Stimulated activated CD8-positive, alpha-beta memory T cell treated with anti-CD3 and anti-CD28 coated beads, Interleukin-15, amount 100 ng/mL, for 4 hours (primary cell): Measurements from ENCODE around the gene VCAN.

Source experiments
- DNase-seq, 2 donors: peaks; one replicate each; pipeline ENCODE4 v3.0.0-alpha.2; 2020; ENCODE audit warnings: low read depth in 2 of 2

Gene VCAN

DNA sequence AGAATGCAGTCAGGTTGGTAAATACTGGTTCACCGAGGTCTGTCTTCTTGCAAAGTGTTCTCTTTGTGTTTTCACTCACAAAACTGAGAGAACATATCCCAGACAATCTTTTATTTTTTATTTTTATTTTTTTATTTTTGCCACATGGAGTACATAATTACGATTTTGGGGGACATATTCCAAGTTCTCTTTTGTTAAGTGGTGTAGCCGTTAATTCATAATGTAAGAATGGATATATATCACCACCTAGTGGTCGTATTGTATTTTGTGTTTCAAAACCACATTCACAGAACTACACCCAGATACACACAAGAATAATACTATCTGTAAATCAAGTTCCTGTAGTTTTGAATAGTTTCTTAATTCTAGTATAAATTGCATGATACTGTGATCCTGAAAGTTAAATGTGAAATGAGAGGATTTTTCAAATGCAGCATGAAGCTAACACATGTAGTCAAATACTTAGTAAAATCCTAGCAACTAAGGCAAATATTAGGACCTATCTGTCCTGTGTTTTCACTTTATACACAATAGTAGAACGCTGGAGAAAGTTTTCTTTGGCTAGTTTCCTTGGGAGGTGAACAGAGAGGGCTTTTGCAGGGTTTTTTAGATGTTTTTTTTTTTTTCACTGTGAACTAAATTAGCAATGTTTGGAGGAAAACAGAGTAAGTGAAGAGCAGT lies 92.7 kb downstream of the VCAN start:
- no peak for DNase-seq

- DNase-seq: no peak
Observed at GRCh38 chr5:83567741-83568140, 96.2 kb downstream of the VCAN start.

DNA sequence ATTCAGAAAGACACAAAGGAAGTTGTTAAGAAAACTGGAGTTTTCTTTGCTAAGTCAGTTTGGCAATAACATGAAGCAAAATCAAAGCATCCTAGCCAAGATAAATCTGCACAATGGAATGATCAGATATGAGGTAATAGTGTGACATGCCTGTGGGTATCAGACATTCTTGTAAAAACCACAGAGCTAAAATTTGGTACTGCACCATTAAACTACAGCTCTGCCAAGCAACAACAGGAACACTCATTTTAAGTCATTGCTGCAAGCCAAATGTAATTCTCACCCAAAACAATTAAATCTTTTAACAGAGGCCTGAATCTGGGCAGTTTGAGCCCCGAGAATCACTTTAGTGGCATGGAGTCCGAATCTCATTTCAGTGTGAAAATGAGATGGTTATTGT lies 96.6 kb downstream of the VCAN start:
- DNase-seq: no peak

- no peak for DNase-seq
Observed at GRCh38 chr5:83570916-83571315, 99.4 kb downstream of the VCAN start.

GRCh38 chr5:83572271-83572670 lies 100.7 kb downstream of the VCAN start:
- DNase-seq: no peak

DNA sequence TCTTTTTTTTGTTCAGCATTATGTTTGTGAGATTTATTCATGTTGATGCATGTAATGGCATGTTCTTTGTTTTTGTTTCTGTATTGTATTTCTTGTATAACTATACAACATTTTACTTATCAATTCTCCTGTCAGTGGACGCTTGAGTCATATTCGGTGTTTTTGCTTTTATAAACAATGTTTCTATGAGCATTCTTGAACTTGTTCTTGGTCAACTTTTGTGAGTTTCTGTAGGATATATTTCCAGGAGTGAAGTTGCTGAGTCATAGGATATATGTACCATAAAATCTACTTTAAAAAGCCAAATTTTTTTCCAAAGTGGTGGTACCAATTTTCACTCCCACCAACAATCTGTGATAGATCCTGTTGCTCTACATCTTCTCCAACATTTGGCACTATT lies 104.8 kb downstream of the VCAN start:
- DNase-seq: no peak

GRCh38 chr5:83577036-83577636 lies 105.6 kb downstream of the VCAN start:
- DNase-seq: no peak

GRCh38 chr5:83583859-83584258 lies 112.3 kb downstream of the VCAN start:
- DNase-seq: no peak

- no peak for DNase-seq
Observed at GRCh38 chr5:83586874-83587776, 115.6 kb downstream of the VCAN start.

GRCh38 chr5:83589786-83590185 lies 118.2 kb downstream of the VCAN start:
- no peak for DNase-seq

DNA sequence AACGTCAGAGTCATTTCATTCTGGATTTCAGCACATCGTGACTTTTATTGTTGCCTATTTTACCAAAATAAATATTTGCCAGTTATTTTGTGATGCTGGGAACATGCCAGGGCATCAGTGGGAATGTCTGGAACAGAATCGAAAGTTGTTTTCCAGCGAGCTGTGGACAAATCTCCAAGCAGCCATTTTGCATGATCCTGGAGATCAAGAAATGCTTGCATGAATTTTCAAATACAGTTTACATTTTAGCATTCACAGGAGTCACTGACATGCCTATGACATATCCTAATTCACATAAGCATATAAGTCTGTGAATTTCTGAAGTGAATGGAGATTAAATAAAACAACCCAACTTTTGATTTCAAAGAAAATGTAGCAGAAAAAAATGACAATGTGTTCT lies 119.4 kb downstream of the VCAN start:
- DNase-seq: no peak

DNA sequence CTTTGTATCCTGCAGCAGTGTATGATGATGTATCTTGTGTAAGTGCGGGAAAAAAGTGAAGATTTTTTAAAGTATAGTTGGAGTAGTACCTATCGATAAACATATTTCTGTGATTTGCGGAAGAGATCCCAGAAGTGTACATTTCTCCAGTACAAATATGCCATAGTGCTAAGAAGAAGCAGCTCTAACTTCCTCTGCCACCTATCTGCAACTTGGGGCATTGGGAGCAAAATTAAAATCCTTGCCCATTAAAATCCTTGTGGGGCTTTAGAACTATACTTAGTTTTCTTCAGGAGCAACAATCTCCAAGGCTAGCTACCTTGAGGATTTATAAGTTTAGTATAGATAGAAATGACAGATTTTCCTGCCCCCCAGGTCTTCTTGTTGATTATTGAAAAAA lies 123.7 kb downstream of the VCAN start:
- no peak for DNase-seq

- no peak for DNase-seq
Observed at GRCh38 chr5:83608122-83608521, 136.6 kb downstream of the VCAN start.

DNA sequence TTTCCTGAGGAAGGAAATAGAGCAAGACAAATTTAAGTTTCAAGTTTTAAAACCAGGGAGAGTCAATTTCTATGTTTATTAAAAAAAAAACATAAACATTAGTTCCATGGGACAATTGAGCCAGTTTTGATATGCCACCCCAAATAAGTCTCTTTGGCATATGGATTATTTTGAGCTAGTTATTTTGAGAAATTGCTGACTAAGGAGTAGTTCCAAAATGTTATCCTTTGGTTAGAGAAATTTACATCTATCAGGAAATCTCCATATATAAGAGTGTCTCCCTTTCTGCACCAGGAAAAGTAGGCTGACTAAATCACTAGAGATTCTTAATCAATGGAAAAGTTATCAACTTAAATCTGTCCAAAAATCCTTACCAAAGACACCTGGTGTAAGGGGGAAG lies 143.3 kb downstream of the VCAN start:
- no peak for DNase-seq

- no peak for DNase-seq
Observed at GRCh38 chr5:83628360-83628759, 156.8 kb downstream of the VCAN start.
